Hair follicle dermal papilla cell (primary cell): ENCODE measurements around the gene VWDE. TPM values are rescaled to one million over a fixed set of nuclear protein-coding genes. Genes with fewer than 3 reads are reported as not detected.

Source experiments
- total RNA-seq: library from RNA; depleted of rRNA; stranded (reverse); fragments of >200 nt; gene quantifications from 2 replicates; pipeline ENCODE4 v1.2.3, GENCODE V29; 2012

Gene VWDE
- 0.65 TPM in 1 of 2 replicates, not detected in the other for total RNA-seq

GRCh38 chr7:12403287-12404181, at the start of gene VWDE:
TSS of gene VWDE (minus strand) at chr7:12403865. CDS start at chr7:12403716, 149 bp downstream.

Other genes with a start within 250 kb of the VWDE start
- 58.5 and 76.1 TPM in 2 replicates for gene TMEM106B, start 192.6 kb downstream of the VWDE start, total RNA-seq
- 0.85 and 1.1 TPM in 2 replicates for gene SCIN, start 166.9 kb upstream of the VWDE start, total RNA-seq